HFF-Myc (cell line): ENCODE data around the gene B4GALT2.
A peak's percentile ranks its signal among the peaks of the same experiment; 100 is the strongest.

Experiments
- DNase-seq: peaks from one replicate; pipeline ENCODE4 v3.0.0-alpha.2; 2011; ENCODE audit warnings: low read depth; ENCODE audit errors: extremely low read depth
- H3K4me3 ChIP-seq: replicated peaks from 2 replicates; pipeline ENCODE4 v1.5.1; 2011; ENCODE audit warnings: low read depth, mild to moderate bottlenecking, control low read depth, low read length
- CTCF ChIP-seq: IDR thresholded peaks from 2 replicates; pipeline ENCODE4 v1.5.1; 2012; ENCODE audit warnings: mild to moderate bottlenecking, low read depth, low read length, control low read depth; ENCODE audit errors: missing control alignments

Gene B4GALT2

GRCh38 chr1:44029260-44029910, 50.4 kb downstream of the B4GALT2 start:
- no peak for TF ChIP-seq CTCF
- DNase-seq: no peak
- peak overlapping the region; percentile 69 for H3K4me3 ChIP-seq

GRCh38 chr1:44029911-44030604, 51.0 kb downstream of the B4GALT2 start:
- DNase-seq: no peak
- peak overlapping the region; percentile 69 for H3K4me3 ChIP-seq
- TF ChIP-seq CTCF: no peak

GRCh38 chr1:44030605-44031251, 51.7 kb downstream of the B4GALT2 start:
- peak; percentile 6 for TF ChIP-seq CTCF
- peak overlapping the region; percentile 69 for H3K4me3 ChIP-seq
- DNase-seq: no peak

- TF ChIP-seq CTCF: no peak
- DNase-seq: peak; percentile 45
- peak within 1 kb of the TSS; percentile 69 for H3K4me3 ChIP-seq
Observed at GRCh38 chr1:44031252-44032169, 52.5 kb downstream of the B4GALT2 start, which contains the start of gene SLC6A9. TSS of gene SLC6A9 (minus strand) at chr1:44031462. CDS start at chr1:44024277, 7,185 bp downstream.

GRCh38 chr1:44032170-44032790, 53.3 kb downstream of the B4GALT2 start:
- H3K4me3 ChIP-seq: no peak overlapping the region

More at GRCh38 chr1:44032170-44032790, 53.3 kb downstream of the B4GALT2 start:
- DNase-seq: no peak
- no peak for TF ChIP-seq CTCF
